ENCODE measurements around the gene AJAP1. TPM values are rescaled to one million over a fixed set of nuclear protein-coding genes. Genes with fewer than 3 reads are reported as not detected.

Gene AJAP1
- total RNA-seq, 1 experiment from 2014 or later = not detected

- H3K27ac ChIP-seq (ENCODE audit: low read depth, low read length) = no peak overlapping the region
- no peaks in the 10 kb centered on the region for H3K9me2 ChIP-seq (ENCODE audit: insufficient read depth)
- H3K4me3 ChIP-seq (replicated peaks in 1 of 2; ENCODE audit: low read depth in 1 of 2, low read length in 2 of 2) = no peak overlapping the region
- no peaks in the 10 kb centered on the region for H3K27me3 ChIP-seq (ENCODE audit: insufficient read depth, low read length)
- CTCF ChIA-PET = no interaction called here
- H4K20me1 ChIP-seq (ENCODE audit: insufficient read depth) = no peaks in the 10 kb centered on the region
- no peak overlapping the region for H3K9ac ChIP-seq (ENCODE audit: low read length)
- DNase-seq (ENCODE audit: low read depth, low spot score) (no peak), ATAC-seq (no peak)
- RAD21 ChIA-PET (ENCODE audit: low non-redundant PET in 1 of 2, low total read pairs in 2 of 2, uncharacterized antibody in 2 of 2, unreplicated experiment in 2 of 2) = no interaction called here
- no peak overlapping the region for H2AFZ ChIP-seq (ENCODE audit: low read depth, low read length, poor library complexity, severe bottlenecking)
- H3K9me3 ChIP-seq (ENCODE audit: control insufficient read depth in 1 of 2, insufficient read depth in 1 of 2, low read depth in 1 of 2, low read length in 2 of 2) = no peaks in the 10 kb centered on the region; a peak in 1 of 4 replicates
- H3K36me3 ChIP-seq (ENCODE audit: control insufficient read depth in 1 of 2, insufficient read depth in 2 of 2, low read length in 2 of 2) = no peaks in the 10 kb centered on the region
- H3K4me2 ChIP-seq (ENCODE audit: low read length) = no peak overlapping the region
- intact Hi-C loops (cut with micrococcal nuclease) = no loop called here
- POLR2A ChIA-PET = no interaction called here
- H3K4me1 ChIP-seq (ENCODE audit: control insufficient read depth in 1 of 2, insufficient read depth in 2 of 2, low read length in 2 of 2) = no peaks in the 10 kb centered on the region
- no TSS peak for BruUV-seq (replicated peaks)
- TF ChIP-seq ZFX (IDR thresholded peaks at IDR 0.05) = no peak
- TF ChIP-seq SP1 (IDR thresholded peaks at IDR 0.05; ENCODE audit: low read depth) = no peak
- TF ChIP-seq EGR1 (IDR thresholded peaks at IDR 0.05; ENCODE audit: low read depth) = no peak
- TF ChIP-seq MAX (IDR thresholded peaks at IDR 0.05) = no peak
- TF ChIP-seq SRF (IDR thresholded peaks at IDR 0.05; ENCODE audit: low read depth) = no peak
- TF ChIP-seq JUND (IDR thresholded peaks at IDR 0.05) = no peak
- TF ChIP-seq EZH2 (IDR thresholded peaks at IDR 0.05) = no peak
- no peak for TF ChIP-seq CTCF (IDR thresholded peaks at IDR 0.05 in 2 of 3, conservative IDR thresholded peaks at IDR 0.05 in 1 of 3; ENCODE audit: borderline replicate concordance in 1 of 3, insufficient read depth in 1 of 3, low read depth in 2 of 3, low read length in 2 of 3)
- TF ChIP-seq EZH2phosphoT487 (IDR thresholded peaks at IDR 0.05; ENCODE audit: borderline replicate concordance) = no peak
- TF ChIP-seq SIN3A (IDR thresholded peaks at IDR 0.05; ENCODE audit: low read depth) = no peak
- no peak for TF ChIP-seq CEBPB (IDR thresholded peaks at IDR 0.05; ENCODE audit: low read depth)
- no peak for TF ChIP-seq ZNF274 (IDR thresholded peaks at IDR 0.05; ENCODE audit: low read depth, low read length)
- no peak for TF ChIP-seq ATF3 (IDR thresholded peaks at IDR 0.05)
- no peak for TF ChIP-seq TCF7L2 (IDR thresholded peaks at IDR 0.05; ENCODE audit: borderline replicate concordance, extremely low read depth, insufficient read depth, insufficient read length)
- no peak for TF ChIP-seq YY1 (IDR thresholded peaks at IDR 0.05; ENCODE audit: extremely low read depth, insufficient replicate concordance, low read depth, low read length)
- no peak for TF ChIP-seq ELF1 (IDR thresholded peaks at IDR 0.05; ENCODE audit: borderline replicate concordance, low read depth)
- TF ChIP-seq CBX3 (IDR thresholded peaks at IDR 0.05; ENCODE audit: low read depth) = no peak
- TF ChIP-seq POLR2A (IDR thresholded peaks at IDR 0.05; ENCODE audit: borderline replicate concordance, extremely low read depth, insufficient read depth, insufficient read length) = no peak
- no peaks in the 10 kb centered on the region for H3K79me2 ChIP-seq (ENCODE audit: insufficient read depth, low read length)
Measured at GRCh38 chr1:4724001-4724400, 69.6 kb downstream of the AJAP1 start.

Data from HCT116 (cell line).